ENCODE measurements around the gene SUMF1.

SUMF1 gene

DNA sequence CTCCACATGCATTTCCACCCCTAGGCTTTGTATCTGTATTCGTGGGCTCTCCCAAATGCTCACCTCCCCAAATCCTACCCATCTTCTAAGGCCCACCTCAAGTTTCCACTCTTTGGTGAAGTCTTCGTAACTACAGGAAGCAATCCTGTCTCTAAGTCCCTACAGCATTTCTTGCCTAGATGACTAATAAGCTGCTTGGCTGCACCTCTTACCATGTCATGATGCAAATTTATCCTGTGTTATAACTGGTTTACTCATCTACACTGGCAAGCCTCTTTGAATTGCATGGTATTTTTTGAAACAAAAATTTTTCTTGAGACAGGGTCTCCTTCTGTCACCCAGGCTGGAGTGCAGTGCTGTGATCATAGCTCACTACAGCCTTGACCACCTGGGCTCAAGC is 90.6 kb downstream of the SUMF1 start:
- TF ChIP-seq SIN3A (IDR thresholded peaks at IDR 0.05; ENCODE audit: borderline replicate concordance, insufficient read depth, low read length): no peak

GRCh38 chr3:4375911-4376310 is 91.2 kb downstream of the SUMF1 start:
- TF ChIP-seq REST (IDR thresholded peaks at IDR 0.05; ENCODE audit: insufficient read depth in 1 of 2, low read depth in 2 of 2, low read length in 2 of 2): no peak
- no peak for TF ChIP-seq FOXP2 (optimal IDR thresholded peaks at IDR 0.05; ENCODE audit: borderline replicate concordance, extremely low read depth, extremely low read length, insufficient read depth)

GRCh38 chr3:4373669-4374068 is 93.4 kb downstream of the SUMF1 start:
- TF ChIP-seq POLR2AphosphoS5 (IDR thresholded peaks at IDR 0.05; ENCODE audit: low read depth, low read length): no peak
- TF ChIP-seq SIN3A (IDR thresholded peaks at IDR 0.05; ENCODE audit: borderline replicate concordance, insufficient read depth, low read length): no peak
- no peak for TF ChIP-seq FOXP2 (optimal IDR thresholded peaks at IDR 0.05; ENCODE audit: borderline replicate concordance, extremely low read depth, extremely low read length, insufficient read depth)
- no peak for TF ChIP-seq REST (IDR thresholded peaks at IDR 0.05; ENCODE audit: insufficient read depth in 1 of 2, low read depth in 2 of 2, low read length in 2 of 2)
- no peak for TF ChIP-seq TAF1 (IDR thresholded peaks at IDR 0.05; ENCODE audit: borderline replicate concordance, insufficient read depth, low read length)

GRCh38 chr3:4362523-4362922 is 104.5 kb downstream of the SUMF1 start:
- no peak for TF ChIP-seq REST (IDR thresholded peaks at IDR 0.05; ENCODE audit: insufficient read depth in 1 of 2, low read depth in 2 of 2, low read length in 2 of 2)

DNA sequence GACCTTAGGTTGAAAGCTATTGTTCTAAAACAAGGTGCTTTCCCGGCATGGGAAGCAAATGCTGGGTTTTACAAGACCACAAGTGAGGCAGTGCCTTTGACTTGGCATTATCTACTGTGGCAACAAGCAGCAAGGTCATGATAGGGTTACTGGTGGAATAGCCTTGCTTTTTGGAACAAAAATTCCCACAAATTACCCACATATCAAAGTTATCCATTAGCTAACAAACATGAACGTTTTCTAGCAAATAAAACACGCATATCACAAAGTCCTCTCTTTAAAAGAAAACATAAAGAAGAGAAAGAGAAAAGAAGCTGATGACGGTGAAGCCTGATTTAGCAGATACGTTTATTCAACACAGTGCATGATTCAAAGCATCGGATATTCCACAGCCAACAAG is 106.3 kb downstream of the SUMF1 start:
- TF ChIP-seq REST (IDR thresholded peaks at IDR 0.05; ENCODE audit: insufficient read depth in 1 of 2, low read depth in 2 of 2, low read length in 2 of 2) (no peak), SIN3A (IDR thresholded peaks at IDR 0.05; ENCODE audit: borderline replicate concordance, insufficient read depth, low read length) (no peak), POLR2AphosphoS5 (IDR thresholded peaks at IDR 0.05; ENCODE audit: low read depth, low read length) (no peak), FOXP2 (optimal IDR thresholded peaks at IDR 0.05; ENCODE audit: borderline replicate concordance, extremely low read depth, extremely low read length, insufficient read depth) (no peak), TAF1 (IDR thresholded peaks at IDR 0.05; ENCODE audit: borderline replicate concordance, insufficient read depth, low read length) (no peak)

Measured in PFSK-1 (cell line).